ENCODE measurements around the gene FGF3.
"Not testable (repeated sequence)": the region's sequence is repeated elsewhere in the genome, so short reads cannot be mapped to it uniquely, and the experiment has no call there.

Gene FGF3

DNA sequence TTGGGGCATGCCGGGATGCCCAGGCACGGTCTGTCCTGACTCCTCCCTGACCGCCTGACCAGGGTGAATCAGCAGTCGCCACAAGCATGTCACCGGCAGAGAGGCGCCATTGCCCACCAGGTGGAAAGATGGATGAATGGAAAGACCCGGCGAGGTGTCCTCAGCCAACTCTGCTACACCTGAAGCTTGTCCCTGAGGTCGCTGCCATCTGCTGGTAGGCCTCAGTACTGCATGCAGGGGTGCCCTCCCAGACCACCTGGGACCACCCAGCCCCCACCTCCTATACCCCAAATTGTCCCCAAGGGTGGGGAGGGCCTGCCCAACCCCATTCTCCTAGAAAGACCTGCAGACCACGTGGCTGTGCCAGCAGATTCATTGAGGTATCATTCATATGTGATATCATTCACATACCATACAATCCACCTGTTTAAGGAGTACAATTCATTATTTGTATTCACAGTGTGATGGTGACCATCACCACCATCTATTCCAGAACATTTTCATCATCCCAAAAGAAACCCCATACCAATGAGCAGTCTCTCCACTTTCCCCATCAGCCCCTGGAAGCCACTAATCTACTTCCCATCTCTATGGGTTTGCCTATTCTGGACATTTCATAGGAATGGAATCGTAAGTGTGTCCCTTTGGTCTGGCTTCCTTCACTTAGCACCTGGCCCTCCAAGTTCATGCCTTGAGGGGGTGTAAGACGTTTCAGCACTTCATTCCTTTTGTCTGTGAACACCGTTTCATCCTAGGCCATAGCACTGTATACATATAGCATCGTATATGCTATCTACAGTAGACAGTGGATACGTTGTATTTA is 17.5 kb downstream of the FGF3 start:
- peak in 1 of 4 experiments; percentile 8 for DNase-seq

DNA sequence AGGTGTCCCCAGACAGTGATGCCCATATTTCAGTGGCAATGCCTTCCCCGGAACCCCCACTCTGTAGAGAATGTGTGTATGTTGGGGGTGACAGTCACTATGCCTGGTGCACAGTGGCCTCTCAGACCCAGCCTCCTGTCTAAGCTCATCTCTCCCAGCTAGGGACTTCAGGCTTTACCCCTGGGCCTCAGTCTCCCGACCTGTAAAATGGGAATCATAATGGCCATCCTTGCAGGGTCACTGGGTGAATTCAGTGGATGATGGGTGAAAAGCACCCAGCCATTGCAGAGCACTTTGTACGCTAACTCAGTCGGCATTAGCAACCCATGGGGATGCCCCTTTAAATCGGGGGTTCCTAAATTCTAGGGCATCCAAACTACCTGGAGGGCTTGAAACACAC is 18.9 kb downstream of the FGF3 start:
- DNase-seq: no peak

DNA sequence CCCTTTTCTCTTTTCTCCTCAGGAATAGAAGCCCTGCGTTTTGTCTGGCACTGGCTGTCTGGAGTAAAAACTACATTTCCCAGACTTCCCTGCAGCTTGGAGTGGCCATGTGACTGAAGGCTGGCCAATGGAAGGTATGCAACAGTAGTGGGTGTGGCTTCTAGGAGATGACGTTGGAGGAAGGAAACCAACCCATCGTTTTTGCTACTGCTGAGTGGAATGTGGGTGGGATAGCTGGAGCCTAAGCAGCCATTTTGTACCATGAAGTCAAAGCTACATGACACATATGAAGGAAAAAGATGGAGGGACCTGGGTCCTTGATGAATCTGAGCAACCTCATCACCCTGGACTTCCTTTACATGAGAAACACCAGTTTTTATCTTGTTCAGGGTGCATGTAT is 19.6 kb downstream of the FGF3 start:
- DNase-seq: no peak

DNA sequence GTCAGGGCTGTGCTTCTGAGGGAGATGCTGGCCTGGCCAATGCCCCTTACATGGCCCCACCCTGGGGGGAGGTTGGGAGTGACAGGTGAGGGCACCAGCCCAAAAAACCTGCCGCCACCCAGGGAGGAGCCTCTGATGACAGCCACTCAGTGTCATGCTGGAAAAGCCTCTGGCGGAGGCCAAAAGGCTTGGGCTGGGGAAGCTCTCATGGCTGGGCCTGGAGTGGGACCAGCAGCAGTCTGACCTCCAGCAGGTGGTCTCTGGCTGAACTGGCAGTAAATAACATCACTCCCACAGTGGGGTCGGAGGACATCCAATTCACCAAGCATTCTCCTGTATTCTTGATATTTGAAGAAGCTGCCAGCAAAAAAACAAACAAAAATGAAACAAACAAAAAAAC is 20.1 kb downstream of the FGF3 start:
- no peak for DNase-seq

DNA sequence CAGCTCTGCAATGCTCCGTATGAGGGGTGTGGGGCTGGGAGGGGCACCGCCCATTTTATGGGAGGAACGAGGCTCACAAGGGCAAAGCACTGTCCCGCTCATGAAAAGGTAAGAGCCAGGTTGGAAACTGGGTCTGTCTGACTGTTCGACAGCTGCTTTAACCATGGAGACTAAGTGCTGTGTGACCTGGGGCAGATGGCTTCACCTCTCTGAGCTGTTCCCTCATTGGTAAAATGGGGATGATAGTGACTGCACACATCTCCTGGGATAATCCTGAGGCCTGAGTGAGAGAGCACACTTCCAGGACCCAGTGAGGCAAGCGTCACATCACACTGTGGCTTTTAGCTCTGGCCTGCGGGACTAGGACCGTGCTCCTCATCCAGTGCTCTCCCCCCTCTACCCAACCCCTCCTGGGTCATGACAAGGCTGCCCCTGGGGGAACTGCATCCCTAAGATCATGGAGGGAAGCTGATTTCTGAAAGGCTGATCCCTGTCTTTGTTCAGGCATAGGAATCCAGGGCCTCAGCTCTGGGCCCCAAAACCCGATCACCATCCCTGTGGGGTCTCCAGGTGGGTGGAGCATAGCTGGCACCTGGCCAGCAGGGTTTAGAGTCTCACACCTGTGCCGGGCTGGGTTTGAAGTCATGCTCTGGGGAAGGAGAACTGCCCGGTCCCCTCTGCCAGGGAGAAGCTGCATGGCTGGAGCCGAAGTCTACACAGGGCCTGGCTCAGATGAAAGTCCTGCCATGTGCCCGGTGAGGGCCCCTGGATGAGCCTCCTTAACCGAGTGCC is 21.3 kb downstream of the FGF3 start:
- no peak for DNase-seq

DNA sequence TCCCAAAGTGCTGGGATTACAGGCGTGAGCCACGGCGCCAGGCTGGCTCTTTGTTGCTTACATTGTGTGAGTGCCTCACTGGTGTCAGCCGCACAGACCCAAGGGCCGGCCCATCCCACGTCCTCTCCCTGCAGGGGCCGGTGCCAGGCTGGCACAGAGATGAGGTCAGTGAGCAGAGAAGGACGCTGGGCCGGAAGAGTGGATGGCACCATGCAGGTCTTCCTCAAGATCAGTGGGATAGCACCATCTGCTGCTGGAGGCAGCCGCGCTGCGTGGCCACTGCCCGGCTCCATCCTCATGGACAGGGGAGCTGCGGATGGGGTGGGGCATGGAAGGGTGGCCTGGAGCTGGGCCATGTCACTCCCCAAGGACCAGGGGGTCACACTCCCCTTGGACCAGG is 22.1 kb downstream of the FGF3 start:
- no peak for DNase-seq

DNA sequence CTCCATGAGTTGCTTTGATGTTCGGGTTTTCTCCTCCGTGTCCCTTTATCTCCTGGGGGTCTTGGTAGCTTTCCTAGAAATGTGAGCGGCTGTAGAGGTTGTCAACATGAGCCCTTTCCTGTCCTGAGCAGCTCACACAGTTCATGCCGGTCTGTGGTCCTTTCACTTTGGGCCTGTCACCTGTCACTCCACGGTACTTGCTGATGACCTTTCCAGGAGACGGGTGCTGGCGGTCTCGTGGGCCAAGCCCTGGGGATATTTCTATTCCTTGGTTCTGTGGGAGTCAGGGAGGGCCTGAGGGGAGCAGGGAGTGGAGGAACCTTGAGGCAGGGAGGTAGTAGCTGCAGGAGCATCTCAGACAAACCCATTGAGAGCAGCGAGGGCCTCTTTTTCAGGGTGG is 23.2 kb downstream of the FGF3 start:
- DNase-seq: no peak

DNA sequence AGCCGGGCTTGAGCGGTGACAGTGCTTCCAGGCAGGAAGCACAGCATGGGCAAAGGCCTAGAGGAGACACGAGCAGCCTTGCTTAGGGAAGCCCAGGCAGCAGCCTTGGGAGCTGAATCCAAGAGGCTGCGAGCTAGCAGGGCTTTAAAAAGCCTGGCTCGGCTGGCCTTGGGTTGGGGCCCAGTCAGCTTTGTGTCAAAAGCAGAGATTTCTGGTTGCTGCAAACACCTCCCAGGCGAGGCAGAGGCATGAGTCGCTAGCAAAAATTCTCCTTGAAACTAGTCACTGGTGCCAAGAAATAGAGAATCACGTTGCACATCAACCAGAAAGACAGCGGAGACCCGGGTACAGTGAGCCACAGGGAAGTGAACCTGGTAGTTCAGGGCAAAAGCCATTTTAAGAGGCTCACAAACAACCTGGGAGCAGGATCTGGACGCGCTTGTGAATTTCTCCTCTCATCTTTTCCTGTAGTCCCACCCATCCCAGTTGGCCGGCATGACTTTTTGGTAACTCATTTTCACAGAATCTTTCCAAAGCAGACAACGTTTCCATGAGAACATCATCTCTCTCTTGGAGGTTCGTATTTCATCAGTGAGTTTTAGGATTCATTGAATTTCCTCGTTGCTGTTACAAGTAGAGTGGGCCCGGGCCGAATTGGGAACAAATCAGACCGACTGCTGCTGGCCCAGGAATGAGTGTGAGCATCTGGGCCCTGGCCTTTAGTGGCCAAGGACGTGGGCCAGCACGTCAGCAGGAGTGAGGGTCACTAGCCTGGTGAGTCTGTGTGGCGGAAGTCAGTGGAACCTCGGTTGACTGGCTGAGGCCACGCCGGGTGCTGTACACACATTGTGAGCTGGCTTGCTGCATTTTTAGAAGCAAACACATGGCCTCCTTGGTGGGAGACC is 27.7 kb downstream of the FGF3 start:
- no peak for DNase-seq

DNA sequence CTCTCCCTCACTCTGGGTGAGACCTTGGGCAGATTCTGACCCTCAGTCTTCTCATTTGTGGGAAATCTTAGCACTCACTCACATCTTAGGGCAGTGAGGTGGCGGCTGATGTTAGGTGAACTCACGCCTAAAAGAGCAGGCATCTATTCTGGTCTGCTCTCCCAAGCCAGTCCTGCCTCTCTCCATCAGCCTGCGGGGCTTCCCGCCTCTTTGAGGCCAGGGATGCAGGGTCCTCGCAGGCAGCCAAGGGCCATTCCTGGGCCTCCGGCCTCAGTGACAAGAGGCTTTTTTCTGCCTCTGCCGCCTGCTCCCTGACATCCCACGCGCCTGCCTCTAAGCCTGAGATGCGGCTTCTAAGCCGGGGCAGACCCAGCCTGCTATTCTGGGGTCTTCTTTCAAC is 30.3 kb downstream of the FGF3 start:
- no peak for DNase-seq

DNA sequence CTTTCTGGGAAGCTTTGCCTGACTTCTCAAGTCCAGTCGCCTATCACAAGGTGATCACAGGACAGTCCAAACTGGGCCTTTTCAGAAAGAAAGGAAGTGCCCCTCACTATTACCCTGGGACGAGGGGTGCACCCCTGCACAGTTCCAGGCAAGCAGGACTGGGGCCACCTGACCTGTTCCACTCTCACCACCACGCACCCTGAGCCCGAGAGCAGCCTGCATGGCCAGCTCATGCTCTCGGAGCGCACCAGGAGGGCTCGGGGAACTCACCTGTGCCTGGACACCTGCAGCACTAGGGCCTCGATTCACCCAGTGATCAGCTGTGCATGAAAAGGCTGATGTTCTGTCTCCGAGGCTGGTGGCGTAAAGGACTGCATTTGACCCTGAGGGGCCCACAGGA is 31.3 kb downstream of the FGF3 start:
- no peak for DNase-seq

DNA sequence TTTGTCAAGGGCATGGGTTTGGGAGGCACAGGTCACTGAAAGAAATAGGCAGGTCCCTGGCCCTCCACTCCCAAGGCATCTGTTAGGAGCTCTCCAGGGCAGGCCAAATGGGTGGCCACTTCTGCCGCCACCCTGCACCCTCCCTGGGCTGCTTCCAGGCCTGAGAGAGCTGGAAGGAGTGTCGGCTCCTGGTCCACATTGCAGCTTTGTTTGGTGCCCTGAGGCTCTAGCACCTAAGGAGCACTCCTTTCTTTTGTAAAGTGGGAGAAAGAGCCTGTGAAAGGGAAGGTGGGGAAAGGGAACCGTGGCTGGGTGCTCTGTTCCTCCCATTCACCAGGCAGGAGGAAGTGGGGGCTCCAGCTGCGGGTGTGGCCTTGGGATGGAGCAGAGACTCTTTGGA is 31.8 kb downstream of the FGF3 start:
- no peak for DNase-seq

DNA sequence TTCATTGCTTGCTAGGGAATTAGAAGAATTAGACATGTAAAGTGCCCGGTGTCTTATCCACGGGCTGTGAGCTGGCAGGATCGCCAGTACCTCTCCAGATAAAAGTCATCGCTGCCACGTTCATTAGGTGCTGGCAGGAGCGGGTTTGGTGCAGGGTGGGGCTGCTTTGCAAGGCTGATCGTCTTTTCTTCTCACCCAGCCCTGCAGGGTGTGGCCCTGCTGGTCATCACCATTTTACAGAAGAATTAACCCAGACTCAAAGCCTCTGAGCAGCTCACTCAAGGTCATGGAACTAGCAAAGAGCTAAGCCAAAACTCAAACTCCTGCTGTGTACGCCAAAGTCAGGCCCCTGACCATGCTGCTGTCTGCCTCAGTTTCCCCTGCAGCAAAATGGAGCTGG is 38.0 kb downstream of the FGF3 start:
- no peak for DNase-seq

DNA sequence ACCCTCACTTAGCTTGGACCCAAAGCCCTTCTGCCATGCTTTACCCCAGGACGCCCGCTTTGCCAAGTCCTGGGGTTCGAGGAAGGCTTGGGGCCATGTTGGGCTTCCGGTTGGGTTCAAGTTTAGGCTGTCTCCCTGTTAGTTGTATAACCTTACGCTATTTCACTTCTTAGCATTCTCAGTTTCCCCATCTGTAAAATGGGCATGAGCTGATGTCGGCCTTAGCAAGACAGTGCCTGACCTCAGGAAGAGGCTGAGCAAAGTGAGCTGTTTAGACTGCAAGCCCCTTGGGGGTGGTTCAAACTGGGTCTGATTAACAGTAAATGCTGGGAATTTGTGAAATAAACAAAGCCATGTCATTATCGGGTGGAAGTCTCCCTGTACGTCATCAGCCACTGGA is 40.8 kb downstream of the FGF3 start:
- DNase-seq: no peak

DNA sequence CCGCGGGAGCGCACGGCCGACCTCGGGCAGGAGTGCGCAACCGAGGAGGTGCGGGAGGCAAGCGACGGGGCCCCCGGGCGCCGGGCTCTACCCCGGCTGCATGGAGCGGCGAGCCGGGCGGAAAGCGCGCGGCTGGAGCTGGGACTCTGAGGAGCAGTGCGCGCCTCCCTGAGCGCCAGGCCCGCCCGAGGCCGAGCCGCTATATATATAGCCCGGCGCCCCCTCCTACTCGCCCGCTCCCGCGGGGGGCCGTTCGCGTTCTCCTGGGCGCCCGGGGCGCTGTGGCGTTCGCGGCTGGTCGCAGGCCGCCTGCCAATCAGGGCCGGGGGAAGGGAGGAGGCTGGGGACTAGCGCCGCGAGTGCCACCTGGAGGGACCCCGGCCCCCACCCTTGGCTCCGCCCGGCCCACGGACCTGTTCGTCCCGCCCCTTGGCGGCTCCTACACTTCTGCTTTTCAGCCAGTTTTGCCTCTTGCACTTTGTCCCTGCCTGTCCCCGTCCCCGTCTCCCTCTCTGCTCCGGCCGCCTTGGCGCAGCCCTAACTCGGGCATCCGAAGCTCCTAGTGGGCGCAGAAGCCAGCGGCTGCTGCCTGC is 44.0 kb downstream of the FGF3 start, which contains the start of gene FGF4:
Gene FGF4, minus strand, starts transcription at position 179 of the 593 bp plus-strand sequence. CDS start 257 bp downstream, outside the sequence.
- no peak for DNase-seq

DNA sequence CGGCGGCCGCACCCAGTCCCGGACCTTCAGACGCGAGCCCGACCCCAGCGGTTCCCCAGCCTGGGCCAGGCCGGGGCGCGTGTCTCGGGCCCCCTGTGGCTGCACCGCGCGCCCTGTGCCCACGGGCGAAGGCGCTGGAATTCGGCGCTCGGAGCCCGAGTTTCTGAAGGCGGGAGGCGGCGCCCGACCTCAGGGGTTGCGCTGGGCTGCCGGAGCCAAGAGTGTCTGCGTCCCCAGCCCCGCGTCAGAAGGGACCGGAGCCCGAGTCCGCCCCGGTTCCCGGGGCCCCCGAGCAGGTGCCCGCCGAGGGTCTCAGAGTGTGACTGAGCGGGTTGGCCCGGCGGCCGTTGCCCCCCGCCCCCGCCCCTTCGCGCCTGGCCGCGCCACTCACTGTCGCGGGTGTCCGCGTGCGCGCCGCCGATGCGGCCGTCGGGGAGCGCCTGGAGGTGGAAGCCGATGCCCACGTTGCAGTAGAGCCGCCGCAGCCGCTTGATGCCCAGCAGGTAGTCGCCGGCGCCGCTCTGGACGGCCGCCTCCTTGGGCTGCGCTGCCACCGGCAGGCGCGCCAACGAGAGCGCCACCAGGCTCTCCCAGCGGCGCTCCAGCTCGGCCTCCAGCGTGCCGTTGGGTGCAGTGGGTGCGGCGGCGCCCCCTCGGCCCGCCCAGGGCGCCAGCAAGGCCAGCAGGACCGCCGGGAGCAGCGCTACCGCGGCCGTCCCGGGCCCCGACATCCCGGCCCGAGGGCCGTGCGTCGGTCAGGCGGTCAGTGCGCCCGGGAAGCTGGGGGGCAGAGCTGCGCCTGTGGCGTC is 44.7 kb downstream of the FGF3 start:
- no peak for DNase-seq

DNA sequence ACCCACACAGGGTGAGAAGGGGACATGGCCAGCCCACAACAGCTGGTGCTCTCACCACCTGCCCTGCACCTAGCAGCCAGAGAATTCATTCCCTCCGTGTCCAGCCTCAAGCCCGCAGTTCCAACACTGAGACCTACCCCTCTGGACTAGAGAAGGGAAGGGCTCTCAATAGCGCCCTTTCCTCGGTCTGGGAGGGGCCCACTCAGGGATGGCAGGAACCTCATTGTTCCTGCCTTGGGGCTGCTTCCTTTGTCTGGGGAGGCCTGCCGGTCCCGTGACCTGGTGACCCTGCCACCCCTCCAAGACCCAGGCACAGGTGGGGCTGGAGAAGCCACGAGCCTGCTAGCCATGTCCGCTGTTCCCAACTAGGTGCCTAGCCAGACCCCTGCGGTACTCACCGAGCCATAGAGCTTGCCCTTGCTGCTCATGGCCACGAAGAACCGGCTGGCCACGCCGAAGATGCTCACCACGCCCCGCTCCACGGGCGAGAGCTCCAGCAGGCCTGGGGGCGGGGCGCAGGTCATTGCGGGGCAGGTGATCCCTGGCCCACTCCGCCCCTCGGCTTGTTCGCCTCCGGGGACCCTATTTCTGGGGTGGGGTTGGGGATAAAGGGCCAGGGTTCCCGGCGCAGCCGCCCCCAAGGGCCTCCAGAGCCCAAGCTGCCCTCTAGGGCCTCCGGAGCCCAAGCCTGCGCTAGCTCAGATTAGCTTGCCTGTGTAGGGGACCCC is 45.4 kb downstream of the FGF3 start:
- no peak for DNase-seq

DNA sequence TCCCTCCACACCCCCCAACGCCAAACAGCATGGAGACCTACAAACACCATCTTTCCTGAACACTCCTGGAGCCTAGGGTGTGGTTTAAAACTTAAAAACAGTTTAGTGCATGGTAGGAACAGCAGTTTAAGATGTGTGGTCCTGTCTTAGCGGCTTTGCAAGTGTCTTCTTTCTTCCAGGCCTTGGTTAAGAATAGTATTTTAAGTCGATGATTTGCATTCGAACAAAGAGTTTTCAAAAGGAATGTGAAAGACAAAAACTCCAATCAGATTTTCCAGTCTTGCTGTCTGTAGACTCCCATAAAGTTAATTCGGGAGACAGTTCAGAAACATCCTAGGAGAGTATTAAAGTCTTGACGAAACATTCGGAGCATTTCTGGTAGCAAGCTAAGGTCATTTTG is 47.8 kb downstream of the FGF3 start:
- DNase-seq: no peak

DNA sequence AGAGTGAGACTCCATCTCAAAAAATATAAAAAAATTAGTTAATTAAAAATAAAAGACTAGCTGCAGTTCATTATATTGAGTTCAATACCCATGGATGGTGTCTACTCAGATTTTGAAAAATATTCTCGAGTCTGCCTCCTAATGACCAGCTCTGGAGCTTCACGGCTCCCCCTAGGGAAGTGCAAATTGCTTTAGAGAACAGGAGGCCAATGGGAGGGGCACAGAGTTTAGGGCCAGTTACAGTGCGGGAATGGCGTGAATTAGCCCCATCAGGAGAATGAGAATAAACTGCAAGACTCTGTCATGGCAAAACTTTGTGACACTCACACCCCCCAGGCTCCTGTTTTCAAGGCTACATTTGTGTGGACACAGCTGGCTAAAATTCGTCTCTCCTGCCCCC is 48.7 kb downstream of the FGF3 start:
- no peak for DNase-seq

DNA sequence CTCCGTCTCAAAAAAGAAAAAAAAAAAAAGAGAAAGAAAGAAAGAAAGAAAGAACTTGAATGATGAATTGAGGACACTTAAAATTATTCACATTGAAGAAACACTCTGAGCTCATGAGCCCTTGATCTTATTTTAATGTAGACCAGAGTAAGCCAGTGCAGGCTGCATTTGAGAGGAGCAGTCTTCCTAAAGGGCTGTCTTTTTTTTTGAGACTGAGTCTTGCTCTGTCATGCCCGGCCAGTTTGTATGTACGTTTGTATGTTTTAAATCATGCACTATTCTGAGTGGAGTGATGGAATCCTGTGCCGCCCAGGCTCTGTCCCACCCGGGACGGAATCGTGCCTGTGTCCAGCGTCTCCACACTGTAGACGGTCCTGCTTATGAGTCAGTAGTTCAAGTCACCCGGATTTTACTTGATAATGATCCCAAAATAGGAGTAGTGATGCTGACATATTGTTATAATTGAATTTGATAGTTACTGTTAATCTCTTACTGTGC is 53.7 kb downstream of the FGF3 start:
- no peak for DNase-seq

DNA sequence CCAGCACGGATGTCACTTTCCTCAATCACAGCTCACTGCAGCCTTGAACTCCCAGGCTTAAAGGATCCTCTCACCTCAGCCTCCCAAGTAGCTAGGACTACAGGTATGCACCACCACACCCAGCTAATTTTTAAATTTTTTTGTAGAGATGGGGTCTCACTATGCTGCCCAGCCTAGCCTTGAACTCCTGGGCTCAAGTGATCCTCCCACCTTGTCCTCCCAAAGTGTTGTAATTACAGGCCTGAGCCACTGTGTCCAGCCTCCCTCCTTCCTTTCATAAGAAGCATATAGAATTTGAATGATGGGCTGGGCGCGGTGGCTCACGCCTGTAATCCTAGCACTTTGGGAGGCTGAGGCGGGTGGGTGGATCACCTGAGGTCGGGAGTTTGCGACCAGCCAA is 54.3 kb downstream of the FGF3 start:
- not testable (repeated sequence) for DNase-seq

DNA sequence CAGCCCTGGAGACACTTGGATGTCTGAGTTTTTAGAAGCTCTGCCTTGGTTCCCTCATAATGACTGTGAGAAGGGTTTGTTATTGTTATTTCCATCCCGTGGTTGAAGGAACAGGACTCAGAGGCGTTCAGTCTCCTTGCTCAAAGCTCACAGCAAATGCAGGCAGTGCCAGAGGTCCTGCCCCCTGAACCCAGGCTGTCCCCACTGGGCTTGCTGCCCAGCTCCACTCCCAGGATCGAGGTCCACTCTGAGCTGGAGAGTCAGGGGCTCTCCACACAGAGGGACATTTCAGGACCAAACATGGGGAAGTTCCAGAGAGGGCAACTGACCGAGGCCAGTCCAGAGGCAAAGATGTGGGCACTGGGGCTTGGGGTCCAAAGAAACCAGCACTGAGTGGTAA is 58.9 kb downstream of the FGF3 start:
- DNase-seq: no peak
